ENCODE data around the gene CACNA1I.

DNA sequence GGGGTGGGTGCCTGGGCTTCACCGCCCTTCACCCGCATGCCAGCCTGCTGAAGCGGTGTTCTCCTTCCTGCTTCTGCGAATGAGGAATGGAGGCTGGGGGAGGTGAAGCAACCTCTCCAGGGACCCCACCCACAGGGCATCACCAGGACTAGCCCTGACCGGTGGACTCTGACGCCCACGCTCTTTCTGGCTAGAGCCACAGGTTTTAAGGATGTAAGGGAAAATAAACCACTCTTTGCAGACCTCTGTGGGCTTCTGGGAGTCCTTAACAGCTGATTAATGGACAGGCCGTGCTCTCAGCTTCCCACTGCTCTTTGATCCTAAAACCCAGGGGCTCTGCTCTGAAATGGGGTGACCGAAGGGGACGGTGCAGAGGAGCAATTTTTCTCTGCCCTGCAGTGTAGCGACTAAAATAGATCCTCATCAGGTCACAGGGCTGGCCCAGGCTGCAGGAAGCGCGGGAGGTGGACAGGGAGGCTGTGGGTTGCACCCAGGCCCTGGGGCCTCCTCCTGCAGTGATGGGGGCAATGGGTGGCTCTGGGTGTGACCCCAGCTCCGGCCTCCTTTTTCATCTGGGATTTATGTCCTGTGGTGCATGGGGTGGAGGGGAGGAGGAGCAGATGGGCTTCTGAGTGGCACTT is 127.4 kb downstream of the CACNA1I start:
- TF ChIP-seq MAX (IDR thresholded peaks at IDR 0.05) (no peak), CBX3 (IDR thresholded peaks at IDR 0.05; ENCODE audit: low read depth) (no peak)
- TF ChIP-seq, protein P1, sequence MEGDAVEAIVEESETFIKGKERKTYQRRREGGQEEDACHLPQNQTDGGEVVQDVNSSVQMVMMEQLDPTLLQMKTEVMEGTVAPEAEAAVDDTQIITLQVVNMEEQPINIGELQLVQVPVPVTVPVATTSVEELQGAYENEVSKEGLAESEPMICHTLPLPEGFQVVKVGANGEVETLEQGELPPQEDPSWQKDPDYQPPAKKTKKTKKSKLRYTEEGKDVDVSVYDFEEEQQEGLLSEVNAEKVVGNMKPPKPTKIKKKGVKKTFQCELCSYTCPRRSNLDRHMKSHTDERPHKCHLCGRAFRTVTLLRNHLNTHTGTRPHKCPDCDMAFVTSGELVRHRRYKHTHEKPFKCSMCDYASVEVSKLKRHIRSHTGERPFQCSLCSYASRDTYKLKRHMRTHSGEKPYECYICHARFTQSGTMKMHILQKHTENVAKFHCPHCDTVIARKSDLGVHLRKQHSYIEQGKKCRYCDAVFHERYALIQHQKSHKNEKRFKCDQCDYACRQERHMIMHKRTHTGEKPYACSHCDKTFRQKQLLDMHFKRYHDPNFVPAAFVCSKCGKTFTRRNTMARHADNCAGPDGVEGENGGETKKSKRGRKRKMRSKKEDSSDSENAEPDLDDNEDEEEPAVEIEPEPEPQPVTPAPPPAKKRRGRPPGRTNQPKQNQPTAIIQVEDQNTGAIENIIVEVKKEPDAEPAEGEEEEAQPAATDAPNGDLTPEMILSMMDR (IDR thresholded peaks at IDR 0.05 in 2 of 3, conservative IDR thresholded peaks at IDR 0.05 in 1 of 3; ENCODE audit: borderline replicate concordance in 1 of 3, insufficient read depth in 1 of 3, low read depth in 2 of 3, low read length in 2 of 3) = no peak
